ENCODE data around the gene RCC2.

GRCh38 chr1:17437260-17437579 is 2.3 kb downstream of the RCC2 start:
- no peak for TF ChIP-seq CTCF (conservative IDR thresholded peaks at IDR 0.05; ENCODE audit: low read depth, low read length)
- no peak for TF ChIP-seq USF2 (IDR thresholded peaks at IDR 0.05; ENCODE audit: low read depth, low read length)
- no peak for TF ChIP-seq ELK1 (IDR thresholded peaks at IDR 0.05; ENCODE audit: borderline replicate concordance, low read depth, low read length)
- no peak for TF ChIP-seq POLR2A (IDR thresholded peaks at IDR 0.05; ENCODE audit: low read depth, low read length)
- TF ChIP-seq RFX5 (IDR thresholded peaks at IDR 0.05; ENCODE audit: low read depth, low read length), result no peak
- no peak for TF ChIP-seq MAFK (IDR thresholded peaks at IDR 0.05; ENCODE audit: low read depth, low read length)
